ENCODE measurements around the gene GJA5.

The GJA5 gene

GRCh38 chr1:147725685-147726084, 34.7 kb downstream of the GJA5 start:
- DNase-seq: no peak

- no peak for DNase-seq
These were observed 36.6 kb downstream of the GJA5 start for GRCh38 chr1:147723691-147724323.

GRCh38 chr1:147722124-147722523, 38.3 kb downstream of the GJA5 start:
- DNase-seq: no peak

GRCh38 chr1:147721716-147722115, 38.7 kb downstream of the GJA5 start:
- DNase-seq: no peak

- no peak for DNase-seq
These were observed 39.8 kb downstream of the GJA5 start for GRCh38 chr1:147720557-147720956.

GRCh38 chr1:147719711-147720225, 40.6 kb downstream of the GJA5 start:
- DNase-seq: no peak

- DNase-seq: no peak
These were observed 41.2 kb downstream of the GJA5 start for GRCh38 chr1:147719029-147719698.

- DNase-seq: no peak
These were observed 42.7 kb downstream of the GJA5 start for GRCh38 chr1:147717706-147718097.

- no peak for DNase-seq
These were observed 43.2 kb downstream of the GJA5 start for GRCh38 chr1:147717051-147717705.

GRCh38 chr1:147712605-147713004, 47.8 kb downstream of the GJA5 start:
- DNase-seq: no peak
